HCT116 (cell line): ENCODE results near the gene GNG2. TPM values are rescaled to one million over a fixed set of nuclear protein-coding genes. Genes with fewer than 3 reads are reported as not detected.

Experiments
- ATAC-seq: fragments of 200-7000 bp; cut with Tn5 transposase; 2 replicates; pipeline ENCODE4 v1.9.1; 2020; ENCODE audit warnings: mild to moderate bottlenecking, moderate library complexity
- BruUV-seq: library from RNA; stranded (reverse); fragments of 400-500 nt; replicated peaks from 2 replicates; lab custom pipeline; 2021; lab: Mats Ljungman, UMichigan
- CTCF ChIA-PET: fragments of 300-600 bp; sonication (Branson Sonifier 250); formaldehyde crosslinking; loops from one replicate; lab custom pipeline; 2021; ENCODE audit warnings: antibody characterized with exemption; lab: Charles Lee
- POLR2A ChIA-PET: fragments of 300-600, 350-600 bp; sonication (Branson Sonifier 250); formaldehyde crosslinking; loops from one replicate; lab custom pipeline; 2021; ENCODE audit warnings: antibody characterized with exemption; lab: Charles Lee
- RAD21 ChIA-PET, 2 experiments: fragments of 300-600 bp; sonication (Branson Sonifier 250); formaldehyde crosslinking; loops; one replicate each; lab custom pipeline; 2023; ENCODE audit warnings: low total read pairs in 2 of 2; ENCODE audit not compliant: uncharacterized antibody in 2 of 2, unreplicated experiment in 2 of 2, low non-redundant PET in 1 of 2; lab: Charles Lee
- DNase-seq: peaks from one replicate; pipeline ENCODE4 v3.0.0-alpha.2; 2010; ENCODE audit warnings: low read depth, low spot score
- H2AFZ ChIP-seq: fragments of 200-600 bp; shearing (Covaris generic), sonication (generic); 2 replicates; pipeline ENCODE4 v1.6.1; 2017; ENCODE audit warnings: low read depth, mixed run types, mixed read lengths, antibody characterized with exemption, low read length; ENCODE audit not compliant: poor library complexity, severe bottlenecking
- H3K27ac ChIP-seq: 2 replicates; pipeline ENCODE4 v1.5.1; 2012; ENCODE audit warnings: low read depth, low read length
- H3K27me3 ChIP-seq: fragments of 200-600 bp; sonication (generic); 2 replicates; pipeline ENCODE4 v1.6.1; 2016; ENCODE audit warnings: mixed run types, low read length, mixed read lengths; ENCODE audit not compliant: insufficient read depth
- H3K36me3 ChIP-seq, 2 experiments: fragments of 200-500 bp in 1 of 2; fragments of 200-600 bp in 1 of 2; sonication (Bioruptor generic) in 1 of 2; sonication (generic) in 1 of 2; 2 replicates each; pipeline versions ENCODE4 v1.5.1 to v1.6.1; 2014 to 2016; ENCODE audit warnings: low read length in 2 of 2, inconsistent platforms in 1 of 2, mixed read lengths in 1 of 2, mixed run types in 1 of 2; ENCODE audit not compliant: insufficient read depth in 2 of 2, control insufficient read depth in 1 of 2
- H3K4me1 ChIP-seq, 2 experiments: fragments of 200-600 bp in 1 of 2; sonication (generic) in 1 of 2; 2 replicates each; pipeline versions ENCODE4 v1.5.1 to v1.6.1; 2012 to 2017; ENCODE audit warnings: low read length in 2 of 2, inconsistent platforms in 1 of 2, mild to moderate bottlenecking in 1 of 2, mixed read lengths in 1 of 2, mixed run types in 1 of 2, moderate library complexity in 1 of 2; ENCODE audit not compliant: insufficient read depth in 2 of 2, control insufficient read depth in 1 of 2
- H3K4me2 ChIP-seq: fragments of 200-600 bp; sonication (generic); 2 replicates; pipeline ENCODE4 v1.6.1; 2017; ENCODE audit warnings: mixed run types, low read length, mixed read lengths
- H3K4me3 ChIP-seq, 2 experiments: fragments of 200-600 bp in 1 of 2; sonication (generic) in 1 of 2; replicated peaks in 1 of 2; 2 replicates each; pipeline ENCODE4 v1.5.1; 2011 to 2016; ENCODE audit warnings: low read length in 2 of 2, control low read depth in 1 of 2, low read depth in 1 of 2, mild to moderate bottlenecking in 1 of 2, mixed read lengths in 1 of 2, mixed run types in 1 of 2
- H3K79me2 ChIP-seq: fragments of 200-600 bp; sonication (generic); 2 replicates; pipeline ENCODE4 v1.6.1; 2017; ENCODE audit warnings: mild to moderate bottlenecking, mixed run types, low read length, moderate library complexity, mixed read lengths; ENCODE audit not compliant: insufficient read depth
- H3K9ac ChIP-seq: fragments of 200-600 bp; sonication (generic); 2 replicates; pipeline ENCODE4 v1.6.1; 2016; ENCODE audit warnings: low read length, mixed read lengths
- H3K9me2 ChIP-seq: fragments of 200-600 bp; sonication (generic), shearing (Covaris generic); 2 replicates; pipeline ENCODE4 v1.6.1; 2017; ENCODE audit warnings: mixed run types, mild to moderate bottlenecking, moderate library complexity; ENCODE audit not compliant: insufficient read depth
- H3K9me3 ChIP-seq, 2 experiments: fragments of 200-500 bp in 1 of 2; fragments of 200-600 bp in 1 of 2; sonication (Bioruptor generic) in 1 of 2; sonication (generic) in 1 of 2; 2 replicates each; pipeline ENCODE4 v1.6.1; 2014 to 2017; ENCODE audit warnings: low read length in 2 of 2, mixed read lengths in 2 of 2, inconsistent platforms in 1 of 2, low read depth in 1 of 2, mild to moderate bottlenecking in 1 of 2, mixed run types in 1 of 2, moderate library complexity in 1 of 2; ENCODE audit not compliant: control insufficient read depth in 1 of 2, insufficient read depth in 1 of 2
- H4K20me1 ChIP-seq: fragments of 200-600 bp; sonication (generic), shearing (Covaris generic); 2 replicates; pipeline ENCODE4 v1.6.1; 2017; ENCODE audit warnings: mixed run types, mild to moderate bottlenecking, moderate library complexity; ENCODE audit not compliant: insufficient read depth
- CEBPB ChIP-seq: IDR thresholded peaks from 2 replicates; pipeline ENCODE4 v1.6.1; 2012; ENCODE audit warnings: low read depth
- EGR1 ChIP-seq: IDR thresholded peaks from 2 replicates; pipeline ENCODE4 v1.6.1; 2012; ENCODE audit warnings: low read depth
- ELF1 ChIP-seq: IDR thresholded peaks from 2 replicates; pipeline ENCODE4 v1.6.1; 2012; ENCODE audit warnings: low read depth, borderline replicate concordance
- EZH2 ChIP-seq: fragments of 200-600 bp; sonication (generic); IDR thresholded peaks from 2 replicates; pipeline ENCODE4 v1.6.1; 2017; ENCODE audit warnings: antibody characterized with exemption, mixed run types
- POLR2A ChIP-seq: IDR thresholded peaks from 2 replicates; pipeline ENCODE4 v1.7.0; 2011; ENCODE audit warnings: borderline replicate concordance; ENCODE audit not compliant: insufficient read depth, insufficient read length; ENCODE audit errors: extremely low read depth
- POLR2AphosphoS5 ChIP-seq: IDR thresholded peaks from 2 replicates; pipeline ENCODE4 v1.6.1; 2011; ENCODE audit warnings: mild to moderate bottlenecking, low read depth, low read length, moderate library complexity
- SIN3A ChIP-seq: IDR thresholded peaks from 2 replicates; pipeline ENCODE4 v1.6.1; 2012; ENCODE audit warnings: low read depth
- SP1 ChIP-seq: IDR thresholded peaks from 2 replicates; pipeline ENCODE4 v1.6.1; 2012; ENCODE audit warnings: low read depth
- TCF7L2 ChIP-seq: IDR thresholded peaks from 2 replicates; pipeline ENCODE4 v1.7.0; 2011; ENCODE audit warnings: borderline replicate concordance, inconsistent platforms; ENCODE audit not compliant: insufficient read depth, insufficient read length; ENCODE audit errors: extremely low read depth
- ZNF274 ChIP-seq: fragments of 200-500 bp; sonication (Bioruptor generic); IDR thresholded peaks from 2 replicates; pipeline ENCODE4 v1.6.1; 2014; ENCODE audit warnings: mild to moderate bottlenecking, low read depth, low read length, inconsistent platforms
- intact Hi-C: fragments of 100-400 bp; cut with micrococcal nuclease; formaldehyde crosslinking; loops from 2 replicates; pipeline ENCODE4 v1.10.0; 2022
- total RNA-seq: library from RNA; stranded (reverse); gene quantifications from one replicate; pipeline ENCODE4 v1.2.1, GENCODE V29; 2021; ENCODE audit not compliant: unreplicated experiment
- TF ChIP-seq, protein P1 (sequence below): IDR thresholded peaks from 2 replicates; pipeline ENCODE4 v1.6.1; 2012; ENCODE audit warnings: low read depth

GNG2 gene
- total RNA-seq, 1 experiment from 2014 or later: 0.74 TPM

DNA sequence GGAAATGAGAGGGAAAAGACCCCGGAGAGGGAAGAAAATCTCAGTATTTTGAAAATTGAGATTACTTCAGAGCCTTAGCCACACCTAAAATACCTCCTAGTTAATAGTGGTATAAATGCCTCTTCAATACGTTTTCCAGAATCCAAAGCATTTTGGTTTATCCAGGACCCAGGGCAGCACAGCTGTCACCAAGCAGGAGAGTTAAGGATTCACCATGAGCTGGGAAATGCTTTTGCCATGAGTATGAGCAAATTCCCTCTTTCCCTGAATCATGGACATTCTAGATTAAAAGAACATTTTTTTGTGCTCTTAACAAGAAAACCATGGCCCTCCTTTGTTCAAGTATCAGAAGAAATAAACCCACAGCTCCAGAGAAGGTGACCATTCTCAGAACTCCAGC lies 107.1 kb downstream of the GNG2 start:
- CTCF ChIA-PET: interaction anchor here (4.5 kb wide), 1 partner anchor 11 kb away, joined by 18 read pairs; no protein-coding TSS in a partner anchor
- H3K36me3 ChIP-seq: no peaks in the 10 kb centered on the region
- H3K9me2 ChIP-seq: no peaks in the 10 kb centered on the region
- no TSS peak for BruUV-seq
- TF ChIP-seq, protein P1, sequence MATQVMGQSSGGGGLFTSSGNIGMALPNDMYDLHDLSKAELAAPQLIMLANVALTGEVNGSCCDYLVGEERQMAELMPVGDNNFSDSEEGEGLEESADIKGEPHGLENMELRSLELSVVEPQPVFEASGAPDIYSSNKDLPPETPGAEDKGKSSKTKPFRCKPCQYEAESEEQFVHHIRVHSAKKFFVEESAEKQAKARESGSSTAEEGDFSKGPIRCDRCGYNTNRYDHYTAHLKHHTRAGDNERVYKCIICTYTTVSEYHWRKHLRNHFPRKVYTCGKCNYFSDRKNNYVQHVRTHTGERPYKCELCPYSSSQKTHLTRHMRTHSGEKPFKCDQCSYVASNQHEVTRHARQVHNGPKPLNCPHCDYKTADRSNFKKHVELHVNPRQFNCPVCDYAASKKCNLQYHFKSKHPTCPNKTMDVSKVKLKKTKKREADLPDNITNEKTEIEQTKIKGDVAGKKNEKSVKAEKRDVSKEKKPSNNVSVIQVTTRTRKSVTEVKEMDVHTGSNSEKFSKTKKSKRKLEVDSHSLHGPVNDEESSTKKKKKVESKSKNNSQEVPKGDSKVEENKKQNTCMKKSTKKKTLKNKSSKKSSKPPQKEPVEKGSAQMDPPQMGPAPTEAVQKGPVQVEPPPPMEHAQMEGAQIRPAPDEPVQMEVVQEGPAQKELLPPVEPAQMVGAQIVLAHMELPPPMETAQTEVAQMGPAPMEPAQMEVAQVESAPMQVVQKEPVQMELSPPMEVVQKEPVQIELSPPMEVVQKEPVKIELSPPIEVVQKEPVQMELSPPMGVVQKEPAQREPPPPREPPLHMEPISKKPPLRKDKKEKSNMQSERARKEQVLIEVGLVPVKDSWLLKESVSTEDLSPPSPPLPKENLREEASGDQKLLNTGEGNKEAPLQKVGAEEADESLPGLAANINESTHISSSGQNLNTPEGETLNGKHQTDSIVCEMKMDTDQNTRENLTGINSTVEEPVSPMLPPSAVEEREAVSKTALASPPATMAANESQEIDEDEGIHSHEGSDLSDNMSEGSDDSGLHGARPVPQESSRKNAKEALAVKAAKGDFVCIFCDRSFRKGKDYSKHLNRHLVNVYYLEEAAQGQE: no peak
- ATAC-seq (no peak), DNase-seq (no peak)
- H3K4me2 ChIP-seq: no peak overlapping the region
- RAD21 ChIA-PET: no interaction called here
- H3K4me1 ChIP-seq: no peaks in the 10 kb centered on the region
- H3K9ac ChIP-seq: no peak overlapping the region
- intact Hi-C loops: no loop called here
- peaks cover 7% of the 10 kb centered on the region; the same call in 1 of the 2 replicates for H3K27me3 ChIP-seq
- no peak overlapping the region for H3K4me3 ChIP-seq
- H3K27ac ChIP-seq: no peak overlapping the region
- POLR2A ChIA-PET: no interaction called here
- H3K79me2 ChIP-seq: no peaks in the 10 kb centered on the region
- no peaks in the 10 kb centered on the region for H4K20me1 ChIP-seq
- H2AFZ ChIP-seq: no peak overlapping the region
- H3K9me3 ChIP-seq: no peaks in the 10 kb centered on the region

DNA sequence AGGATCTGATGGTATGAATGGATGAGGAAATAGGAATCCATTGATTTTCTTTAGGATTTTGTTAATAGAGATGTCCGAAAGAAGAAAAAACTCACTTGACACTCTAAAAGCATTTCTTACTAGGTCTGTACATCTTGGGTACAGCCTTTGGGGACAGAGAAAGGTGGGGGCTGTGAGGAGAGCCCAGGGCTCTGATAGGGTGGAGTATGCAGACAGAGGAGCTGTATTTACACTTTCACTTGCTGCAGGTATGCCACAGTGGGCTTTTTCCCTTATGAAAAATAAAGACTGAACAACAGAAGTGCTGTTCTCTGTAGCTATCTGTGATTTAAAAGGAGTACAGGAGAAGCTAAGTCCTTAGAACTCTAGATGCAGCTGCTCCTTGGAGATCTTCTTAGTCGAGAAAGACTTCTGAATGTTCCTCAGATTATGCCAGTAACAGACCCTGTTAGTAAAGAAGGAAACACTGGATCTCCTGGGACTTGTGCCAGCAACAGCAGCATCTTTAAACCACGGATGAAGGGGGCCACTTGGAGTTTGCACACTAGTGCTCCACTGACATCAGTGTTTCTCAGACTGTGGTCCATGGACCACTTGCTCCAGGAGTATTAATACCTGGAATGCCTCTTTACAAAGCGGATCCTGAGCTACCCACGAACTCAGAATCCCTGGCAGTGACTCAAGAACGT lies 109.6 kb downstream of the GNG2 start:
- BruUV-seq: no TSS peak
- no peak for TF ChIP-seq POLR2AphosphoS5
- TF ChIP-seq EGR1: no peak
- TF ChIP-seq ELF1: no peak
- no peak for TF ChIP-seq EZH2
- TF ChIP-seq ZNF274: no peak
- no peak for TF ChIP-seq POLR2A
- no peak for TF ChIP-seq SIN3A
- no peak for TF ChIP-seq SP1
- no peak for TF ChIP-seq CEBPB
- TF ChIP-seq TCF7L2: no peak
- H3K4me1 ChIP-seq: no peaks in the 10 kb centered on the region
- no peak overlapping the region for H3K4me3 ChIP-seq
- no peak overlapping the region for H3K4me2 ChIP-seq
- no peak overlapping the region for H3K9ac ChIP-seq
- H3K79me2 ChIP-seq: no peaks in the 10 kb centered on the region
- no peak overlapping the region for H3K27ac ChIP-seq
- H3K36me3 ChIP-seq: no peaks in the 10 kb centered on the region
- H3K9me3 ChIP-seq: no peaks in the 10 kb centered on the region
- CTCF ChIA-PET: interaction anchor here (1.1 to 4.5 kb wide), 3 partner anchors 9 to 13 kb away, joined by 3 to 18 read pairs (median 3); no protein-coding TSS in a partner anchor
- ATAC-seq (no peak), DNase-seq (no peak)
- intact Hi-C loops: loop anchor here (10.0 kb wide), 1 partner anchor 185 kb away; no protein-coding TSS in a partner anchor
- peaks cover 7% of the 10 kb centered on the region; the same call in 1 of the 2 replicates for H3K27me3 ChIP-seq
- RAD21 ChIA-PET: no interaction called here
- no peak overlapping the region for H2AFZ ChIP-seq
- no peaks in the 10 kb centered on the region for H4K20me1 ChIP-seq
- POLR2A ChIA-PET: no interaction called here
- H3K9me2 ChIP-seq: no peaks in the 10 kb centered on the region
